ENCODE data around the gene BTF3. TPM values are rescaled to one million over a fixed set of nuclear protein-coding genes. Genes with fewer than 3 reads are reported as not detected.
"Not testable (repeated sequence)": the region's sequence is repeated elsewhere in the genome, so short reads cannot be mapped to it uniquely, and the experiment has no call there.

BTF3 gene
- 355 TPM for total RNA-seq

GRCh38 chr5:73498057-73498992, at the start of gene BTF3:
TSS of gene BTF3 (plus strand) at chr5:73498442. CDS start at chr5:73498668, 226 bp downstream.
- peak; percentile 96 for DNase-seq

GRCh38 chr5:73448463-73449136, 49.6 kb upstream of the BTF3 start, which contains the start of gene FOXD1:
TSS of gene FOXD1 (minus strand) at chr5:73448777. CDS start at chr5:73448362, 415 bp downstream.
- peak; percentile 67 for DNase-seq

GRCh38 chr5:73450137-73450536, 48.1 kb upstream of the BTF3 start:
- DNase-seq = no peak

GRCh38 chr5:73450672-73451223, 47.5 kb upstream of the BTF3 start:
- peak; percentile 44 for DNase-seq

GRCh38 chr5:73451224-73452130, 46.8 kb upstream of the BTF3 start:
- DNase-seq = no peak

GRCh38 chr5:73452215-73452614, 46.0 kb upstream of the BTF3 start:
- DNase-seq = no peak

GRCh38 chr5:73454379-73455036, 43.7 kb upstream of the BTF3 start:
- DNase-seq = no peak

GRCh38 chr5:73456462-73456861, 41.8 kb upstream of the BTF3 start:
- not testable (repeated sequence) for DNase-seq

- DNase-seq = no peak
Measured at GRCh38 chr5:73459366-73459765, 38.9 kb upstream of the BTF3 start.

GRCh38 chr5:73460133-73460532, 38.1 kb upstream of the BTF3 start:
- no peak for DNase-seq

- DNase-seq = peak; percentile 81
Measured at GRCh38 chr5:73464016-73464745, 34.1 kb upstream of the BTF3 start.

- DNase-seq = not testable (repeated sequence)
Measured at GRCh38 chr5:73468638-73469037, 29.6 kb upstream of the BTF3 start.

- DNase-seq = no peak
Measured at GRCh38 chr5:73469878-73470277, 28.4 kb upstream of the BTF3 start.

- DNase-seq = no peak
Measured at GRCh38 chr5:73471654-73472053, 26.6 kb upstream of the BTF3 start.

- DNase-seq = peak; percentile 11
Measured at GRCh38 chr5:73472116-73472515, 26.1 kb upstream of the BTF3 start.

GRCh38 chr5:73480500-73480899, 17.7 kb upstream of the BTF3 start:
- DNase-seq = no peak

- no peak for DNase-seq
Measured at GRCh38 chr5:73482383-73483136, 15.7 kb upstream of the BTF3 start.

- no peak for DNase-seq
Measured at GRCh38 chr5:73483676-73484075, 14.6 kb upstream of the BTF3 start.

GRCh38 chr5:73484511-73484910, 13.7 kb upstream of the BTF3 start:
- DNase-seq = no peak

- DNase-seq = no peak
Measured at GRCh38 chr5:73485715-73486114, 12.5 kb upstream of the BTF3 start.

All from skin of body (tissue), 2 donors.